ENCODE measurements around the gene RTN4IP1.

GRCh38 chr6:106528521-106528920, 100.8 kb downstream of the RTN4IP1 start:
- TF ChIP-seq CBFB (CRISPR knock-in tag; IDR thresholded peaks at IDR 0.05): no peak
- TF ChIP-seq POLR2AphosphoS5 (IDR thresholded peaks at IDR 0.05; ENCODE audit: control insufficient read depth, insufficient read depth, low read depth, low read length): no peak
- TF ChIP-seq, protein P1, sequence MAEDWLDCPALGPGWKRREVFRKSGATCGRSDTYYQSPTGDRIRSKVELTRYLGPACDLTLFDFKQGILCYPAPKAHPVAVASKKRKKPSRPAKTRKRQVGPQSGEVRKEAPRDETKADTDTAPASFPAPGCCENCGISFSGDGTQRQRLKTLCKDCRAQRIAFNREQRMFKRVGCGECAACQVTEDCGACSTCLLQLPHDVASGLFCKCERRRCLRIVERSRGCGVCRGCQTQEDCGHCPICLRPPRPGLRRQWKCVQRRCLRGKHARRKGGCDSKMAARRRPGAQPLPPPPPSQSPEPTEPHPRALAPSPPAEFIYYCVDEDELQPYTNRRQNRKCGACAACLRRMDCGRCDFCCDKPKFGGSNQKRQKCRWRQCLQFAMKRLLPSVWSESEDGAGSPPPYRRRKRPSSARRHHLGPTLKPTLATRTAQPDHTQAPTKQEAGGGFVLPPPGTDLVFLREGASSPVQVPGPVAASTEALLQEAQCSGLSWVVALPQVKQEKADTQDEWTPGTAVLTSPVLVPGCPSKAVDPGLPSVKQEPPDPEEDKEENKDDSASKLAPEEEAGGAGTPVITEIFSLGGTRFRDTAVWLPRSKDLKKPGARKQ (CRISPR knock-in tag; IDR thresholded peaks at IDR 0.05): no peak
- TF ChIP-seq CTCF (IDR thresholded peaks at IDR 0.05 in 2 of 3, conservative IDR thresholded peaks at IDR 0.05 in 1 of 3; ENCODE audit: insufficient read depth in 2 of 3, low read depth in 1 of 3, low read length in 3 of 3): no peak
- TF ChIP-seq EWSR1 (IDR thresholded peaks at IDR 0.05; ENCODE audit: borderline replicate concordance, low read depth, partially characterized antibody): no peak
- TF ChIP-seq, protein P2, sequence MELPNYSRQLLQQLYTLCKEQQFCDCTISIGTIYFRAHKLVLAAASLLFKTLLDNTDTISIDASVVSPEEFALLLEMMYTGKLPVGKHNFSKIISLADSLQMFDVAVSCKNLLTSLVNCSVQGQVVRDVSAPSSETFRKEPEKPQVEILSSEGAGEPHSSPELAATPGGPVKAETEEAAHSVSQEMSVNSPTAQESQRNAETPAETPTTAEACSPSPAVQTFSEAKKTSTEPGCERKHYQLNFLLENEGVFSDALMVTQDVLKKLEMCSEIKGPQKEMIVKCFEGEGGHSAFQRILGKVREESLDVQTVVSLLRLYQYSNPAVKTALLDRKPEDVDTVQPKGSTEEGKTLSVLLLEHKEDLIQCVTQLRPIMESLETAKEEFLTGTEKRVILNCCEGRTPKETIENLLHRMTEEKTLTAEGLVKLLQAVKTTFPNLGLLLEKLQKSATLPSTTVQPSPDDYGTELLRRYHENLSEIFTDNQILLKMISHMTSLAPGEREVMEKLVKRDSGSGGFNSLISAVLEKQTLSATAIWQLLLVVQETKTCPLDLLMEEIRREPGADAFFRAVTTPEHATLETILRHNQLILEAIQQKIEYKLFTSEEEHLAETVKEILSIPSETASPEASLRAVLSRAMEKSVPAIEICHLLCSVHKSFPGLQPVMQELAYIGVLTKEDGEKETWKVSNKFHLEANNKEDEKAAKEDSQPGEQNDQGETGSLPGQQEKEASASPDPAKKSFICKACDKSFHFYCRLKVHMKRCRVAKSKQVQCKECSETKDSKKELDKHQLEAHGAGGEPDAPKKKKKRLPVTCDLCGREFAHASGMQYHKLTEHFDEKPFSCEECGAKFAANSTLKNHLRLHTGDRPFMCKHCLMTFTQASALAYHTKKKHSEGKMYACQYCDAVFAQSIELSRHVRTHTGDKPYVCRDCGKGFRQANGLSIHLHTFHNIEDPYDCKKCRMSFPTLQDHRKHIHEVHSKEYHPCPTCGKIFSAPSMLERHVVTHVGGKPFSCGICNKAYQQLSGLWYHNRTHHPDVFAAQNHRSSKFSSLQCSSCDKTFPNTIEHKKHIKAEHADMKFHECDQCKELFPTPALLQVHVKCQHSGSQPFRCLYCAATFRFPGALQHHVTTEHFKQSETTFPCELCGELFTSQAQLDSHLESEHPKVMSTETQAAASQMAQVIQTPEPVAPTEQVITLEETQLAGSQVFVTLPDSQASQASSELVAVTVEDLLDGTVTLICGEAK (IDR thresholded peaks at IDR 0.05): no peak
- TF ChIP-seq, protein P2 (CRISPR knock-in tag; IDR thresholded peaks at IDR 0.05): no peak
- TF ChIP-seq NR3C1 (CRISPR knock-in tag; IDR thresholded peaks at IDR 0.05): no peak
- TF ChIP-seq BRD4 (IDR thresholded peaks at IDR 0.05): no peak
- no peak for TF ChIP-seq EHMT2 (IDR thresholded peaks at IDR 0.05)
- TF ChIP-seq ZNF197 (CRISPR knock-in tag; IDR thresholded peaks at IDR 0.05; ENCODE audit: low read depth): no peak
- TF ChIP-seq CHD2 (IDR thresholded peaks at IDR 0.05; ENCODE audit: low read depth, low read length): no peak
- TF ChIP-seq POLR2A (conservative IDR thresholded peaks at IDR 0.05): no peak

Data from K562 (cell line).